Parathyroid adenoma (tissue), 2 donors: Measurements from ENCODE around the gene MEPE.

Experiments
- H2AFZ ChIP-seq: fragments of 300-600 bp; sonication (generic); one replicate; pipeline ENCODE4 v1.7.0; 2017; ENCODE audit warnings: antibody characterized with exemption, mild to moderate bottlenecking
- H3K27ac ChIP-seq: fragments of 300-600 bp; sonication (generic); one replicate; pipeline ENCODE4 v1.7.0; 2017
- H3K27me3 ChIP-seq: fragments of 300-600 bp; sonication (generic); one replicate; pipeline ENCODE4 v1.7.0; 2017; ENCODE audit warnings: low read length; ENCODE audit not compliant: control insufficient read depth, insufficient read depth
- H3K36me3 ChIP-seq: fragments of 300-600 bp; sonication (generic); one replicate; pipeline ENCODE4 v1.7.0; 2017; ENCODE audit warnings: low read length; ENCODE audit not compliant: control insufficient read depth, insufficient read depth
- H3K4me1 ChIP-seq: fragments of 300-600 bp; sonication (generic); one replicate; pipeline ENCODE4 v1.7.0; 2017; ENCODE audit warnings: control low read depth
- H3K4me2 ChIP-seq: fragments of 300-600 bp; sonication (generic); one replicate; pipeline ENCODE4 v1.7.0; 2017; ENCODE audit warnings: low read length
- H3K4me3 ChIP-seq: fragments of 300-600 bp; sonication (generic); one replicate; pipeline ENCODE4 v1.7.0; 2017; ENCODE audit warnings: low read depth, low read length
- H3K79me2 ChIP-seq: fragments of 300-600 bp; sonication (generic); one replicate; pipeline ENCODE4 v1.7.0; 2017; ENCODE audit warnings: control low read depth
- H3K9ac ChIP-seq: fragments of 300-600 bp; sonication (generic); one replicate; pipeline ENCODE4 v1.7.0; 2017; ENCODE audit warnings: mild to moderate bottlenecking
- H3K9me3 ChIP-seq: fragments of 300-600 bp; sonication (generic); one replicate; pipeline ENCODE4 v1.7.0; 2017; ENCODE audit warnings: low read length; ENCODE audit not compliant: control insufficient read depth
- CTCF ChIP-seq: fragments of 300-600 bp; sonication (generic); IDR thresholded peaks from one replicate; pipeline ENCODE4 v1.7.0; 2017; ENCODE audit warnings: antibody characterized with exemption, mild to moderate bottlenecking
- donor health status: primary hyperparathyroidism.

Gene MEPE

GRCh38 chr4:87846226-87846625, 13.5 kb downstream of the MEPE start:
- H3K27me3 ChIP-seq: no peaks in the 10 kb centered on the region
- TF ChIP-seq CTCF: no peak
- H3K9ac ChIP-seq: no peak overlapping the region
- no peaks in the 10 kb centered on the region for H3K36me3 ChIP-seq
- no peak overlapping the region for H3K27ac ChIP-seq
- H3K9me3 ChIP-seq: no peaks in the 10 kb centered on the region
- no peak overlapping the region for H3K4me3 ChIP-seq
- H2AFZ ChIP-seq: no peak overlapping the region
- no peak overlapping the region for H3K4me2 ChIP-seq
- H3K4me1 ChIP-seq: no peaks in the 10 kb centered on the region
- H3K79me2 ChIP-seq: no peaks in the 10 kb centered on the region

- H3K4me2 ChIP-seq: peak overlapping the region; percentile 40
- no peaks in the 10 kb centered on the region for H3K9me3 ChIP-seq
- peak overlapping the region; percentile 48 for H2AFZ ChIP-seq
- no peaks in the 10 kb centered on the region for H3K79me2 ChIP-seq
- TF ChIP-seq CTCF: peak; percentile 21
- no peaks in the 10 kb centered on the region for H3K4me1 ChIP-seq
- no peaks in the 10 kb centered on the region for H3K27me3 ChIP-seq
- no peak overlapping the region for H3K9ac ChIP-seq
- no peak overlapping the region for H3K27ac ChIP-seq
- no peak overlapping the region for H3K4me3 ChIP-seq
- H3K36me3 ChIP-seq: no peaks in the 10 kb centered on the region
Observed at GRCh38 chr4:87848622-87849351, 16.0 kb downstream of the MEPE start.

GRCh38 chr4:87849612-87850011, 16.8 kb downstream of the MEPE start:
- Histone ChIP-seq H3K36me3 (no peaks in the 10 kb centered on the region), H3K9ac (no peak overlapping the region), H3K27me3 (no peaks in the 10 kb centered on the region), H3K4me2 (no peak overlapping the region), H3K27ac (no peak overlapping the region), H3K4me3 (no peak overlapping the region), H3K9me3 (no peaks in the 10 kb centered on the region), H3K4me1 (no peaks in the 10 kb centered on the region), H3K79me2 (no peaks in the 10 kb centered on the region), H2AFZ (no peak overlapping the region)
- TF ChIP-seq CTCF: no peak

GRCh38 chr4:87851332-87851731, 18.6 kb downstream of the MEPE start:
- Histone ChIP-seq H3K4me3 (no peak overlapping the region), H3K79me2 (no peaks in the 10 kb centered on the region), H3K9me3 (no peaks in the 10 kb centered on the region), H3K27me3 (no peaks in the 10 kb centered on the region), H2AFZ (no peak overlapping the region), H3K4me2 (no peak overlapping the region), H3K27ac (no peak overlapping the region), H3K4me1 (no peaks in the 10 kb centered on the region), H3K9ac (no peak overlapping the region), H3K36me3 (no peaks in the 10 kb centered on the region)
- no peak for TF ChIP-seq CTCF

- Histone ChIP-seq H3K9ac (no peak overlapping the region), H3K4me3 (no peak overlapping the region), H3K36me3 (no peaks in the 10 kb centered on the region), H2AFZ (no peak overlapping the region), H3K27ac (no peak overlapping the region), H3K27me3 (no peaks in the 10 kb centered on the region), H3K4me1 (no peaks in the 10 kb centered on the region), H3K4me2 (no peak overlapping the region), H3K9me3 (no peaks in the 10 kb centered on the region), H3K79me2 (no peaks in the 10 kb centered on the region)
- TF ChIP-seq CTCF: no peak
Observed at GRCh38 chr4:87851953-87852352, 19.2 kb downstream of the MEPE start.
